ENCODE results near the gene PSMD14. TPM values are rescaled to one million over a fixed set of nuclear protein-coding genes. Genes with fewer than 3 reads are reported as not detected.

The PSMD14 gene
- total and polyA plus RNA-seq, 2 of the 13 experiments (the other 11 are each of a cell fraction or from before 2014, with no cell fraction given): 60.6 to 149 TPM

- TF ChIP-seq PLSCR1 (CRISPR knock-in tag; IDR thresholded peaks at IDR 0.05; ENCODE audit: borderline replicate concordance): no peak
- TF ChIP-seq FOXO4 (CRISPR knock-in tag; conservative IDR thresholded peaks at IDR 0.05): no peak
- TF ChIP-seq PAX8 (CRISPR knock-in tag; IDR thresholded peaks at IDR 0.05; ENCODE audit: borderline replicate concordance): peak; percentile 93; the same call in 1 of the 2 replicates
- TF ChIP-seq ZNF75D (CRISPR knock-in tag; IDR thresholded peaks at IDR 0.05; ENCODE audit: borderline replicate concordance): peak; percentile 93
- TF ChIP-seq SP1 (IDR thresholded peaks at IDR 0.05): no peak
- peak; percentile 29; the same call in 1 of the 2 replicates for TF ChIP-seq SP1 (CRISPR knock-in tag; IDR thresholded peaks at IDR 0.05)
- TF ChIP-seq EED (CRISPR knock-in tag; IDR thresholded peaks at IDR 0.05): peak; percentile 92; the same call in 1 of the 2 replicates
- 0 out of 2 replicates have a peak, but pooled peaks have one; percentile 73 for TF ChIP-seq NFATC3 (CRISPR knock-in tag; IDR thresholded peaks at IDR 0.05)
- peak; percentile 17 for TF ChIP-seq RBM22 (optimal IDR thresholded peaks at IDR 0.05; ENCODE audit: low read length)
- TF ChIP-seq ZNF354B (CRISPR knock-in tag; IDR thresholded peaks at IDR 0.05): peak; percentile 87; the same call in 1 of the 2 replicates
- TF ChIP-seq, protein P1, sequence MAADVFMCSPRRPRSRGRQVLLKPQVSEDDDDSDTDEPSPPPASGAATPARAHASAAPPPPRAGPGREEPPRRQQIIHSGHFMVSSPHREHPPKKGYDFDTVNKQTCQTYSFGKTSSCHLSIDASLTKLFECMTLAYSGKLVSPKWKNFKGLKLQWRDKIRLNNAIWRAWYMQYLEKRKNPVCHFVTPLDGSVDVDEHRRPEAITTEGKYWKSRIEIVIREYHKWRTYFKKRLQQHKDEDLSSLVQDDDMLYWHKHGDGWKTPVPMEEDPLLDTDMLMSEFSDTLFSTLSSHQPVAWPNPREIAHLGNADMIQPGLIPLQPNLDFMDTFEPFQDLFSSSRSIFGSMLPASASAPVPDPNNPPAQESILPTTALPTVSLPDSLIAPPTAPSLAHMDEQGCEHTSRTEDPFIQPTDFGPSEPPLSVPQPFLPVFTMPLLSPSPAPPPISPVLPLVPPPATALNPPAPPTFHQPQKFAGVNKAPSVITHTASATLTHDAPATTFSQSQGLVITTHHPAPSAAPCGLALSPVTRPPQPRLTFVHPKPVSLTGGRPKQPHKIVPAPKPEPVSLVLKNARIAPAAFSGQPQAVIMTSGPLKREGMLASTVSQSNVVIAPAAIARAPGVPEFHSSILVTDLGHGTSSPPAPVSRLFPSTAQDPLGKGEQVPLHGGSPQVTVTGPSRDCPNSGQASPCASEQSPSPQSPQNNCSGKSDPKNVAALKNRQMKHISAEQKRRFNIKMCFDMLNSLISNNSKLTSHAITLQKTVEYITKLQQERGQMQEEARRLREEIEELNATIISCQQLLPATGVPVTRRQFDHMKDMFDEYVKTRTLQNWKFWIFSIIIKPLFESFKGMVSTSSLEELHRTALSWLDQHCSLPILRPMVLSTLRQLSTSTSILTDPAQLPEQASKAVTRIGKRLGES (CRISPR knock-in tag; IDR thresholded peaks at IDR 0.05; ENCODE audit: borderline replicate concordance): 0 out of 2 replicates have a peak, but pooled peaks have one; percentile 65
- TF ChIP-seq ZNF143 (CRISPR knock-in tag; IDR thresholded peaks at IDR 0.05): peak; percentile 60
- peak; percentile 88 for TF ChIP-seq DRAP1 (CRISPR knock-in tag; IDR thresholded peaks at IDR 0.05)
- no peak for TF ChIP-seq RAD51 (IDR thresholded peaks at IDR 0.05; ENCODE audit: borderline replicate concordance)
- TF ChIP-seq ZNF777 (CRISPR knock-in tag; IDR thresholded peaks at IDR 0.05): peak; percentile 100
- TF ChIP-seq ZNF431 (CRISPR knock-in tag; IDR thresholded peaks at IDR 0.05; ENCODE audit: borderline replicate concordance, low read depth): no peak
- TF ChIP-seq ZKSCAN5 (CRISPR knock-in tag; IDR thresholded peaks at IDR 0.05): peak; percentile 63; the same call in 1 of the 2 replicates
- TF ChIP-seq ZNF614 (CRISPR knock-in tag; IDR thresholded peaks at IDR 0.05; ENCODE audit: borderline replicate concordance): peak; percentile 94
- TF ChIP-seq, protein P2, sequence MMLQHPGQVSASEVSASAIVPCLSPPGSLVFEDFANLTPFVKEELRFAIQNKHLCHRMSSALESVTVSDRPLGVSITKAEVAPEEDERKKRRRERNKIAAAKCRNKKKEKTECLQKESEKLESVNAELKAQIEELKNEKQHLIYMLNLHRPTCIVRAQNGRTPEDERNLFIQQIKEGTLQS (CRISPR knock-in tag; IDR thresholded peaks at IDR 0.05): peak; percentile 54; the same call in 1 of the 2 replicates
- TF ChIP-seq ZNF446 (CRISPR knock-in tag; IDR thresholded peaks at IDR 0.05): peak; percentile 92
- no peak for TF ChIP-seq PLRG1 (conservative IDR thresholded peaks at IDR 0.05)
- TF ChIP-seq TCF7L2 (IDR thresholded peaks at IDR 0.05; ENCODE audit: low read depth, low read length): no peak
Observed at GRCh38 chr2:161308178-161308955, at the start of gene PSMD14 (continued).

All from HepG2 (cell line).